HG03469 (cell line): ENCODE data around the gene GRHL1.
"Not testable (repeated sequence)": the region's sequence is repeated elsewhere in the genome, so short reads cannot be mapped to it uniquely, and the experiment has no call there.

ENCODE experiments used
- ATAC-seq: cut with Tn5 transposase; IDR thresholded peaks from one replicate; pipeline ENCODE4 v1.9.1; 2021; ENCODE audit warnings: mild to moderate bottlenecking, moderate library complexity, moderate number of reproducible peaks; ENCODE audit not compliant: unreplicated experiment

Gene GRHL1

DNA sequence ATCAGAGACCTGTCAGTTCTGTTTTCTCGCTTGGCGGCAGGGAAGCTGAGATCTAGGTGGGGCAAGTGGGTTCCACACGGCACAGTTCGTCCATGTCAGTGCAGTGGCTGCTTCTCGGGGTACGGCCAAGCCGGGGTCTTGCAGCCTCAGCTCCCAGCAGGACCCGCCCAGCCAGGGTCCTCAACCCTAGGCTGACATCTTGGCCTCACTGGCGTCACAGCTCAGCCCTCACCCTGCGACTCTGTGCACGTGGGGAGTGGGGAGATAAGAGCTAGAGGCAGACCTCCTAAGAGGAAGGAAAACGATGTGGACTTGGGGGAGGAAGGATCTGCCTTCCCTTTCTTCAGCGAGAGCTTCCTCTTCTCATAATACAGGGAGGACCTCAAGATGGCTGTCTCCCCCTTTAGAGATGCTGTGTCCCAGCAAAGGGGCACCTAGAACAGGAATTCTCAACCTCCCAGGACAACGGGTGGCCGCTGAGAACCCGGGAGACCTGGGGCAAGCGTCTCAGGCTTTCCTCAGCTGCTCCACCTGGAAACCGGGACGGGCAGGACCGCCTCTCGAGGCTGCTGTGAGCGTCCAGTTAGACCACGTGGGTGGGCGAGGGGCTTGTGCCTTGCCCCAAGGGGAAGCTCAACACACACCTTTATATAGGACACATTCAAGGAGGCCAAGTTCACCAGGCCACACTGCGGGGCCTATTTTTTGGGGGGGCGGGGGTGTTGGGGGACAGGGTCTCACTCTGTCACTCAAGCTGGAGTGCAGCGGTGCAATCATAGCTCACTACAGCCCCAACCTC lies 68.3 kb downstream of the GRHL1 start:
- no peak for ATAC-seq

DNA sequence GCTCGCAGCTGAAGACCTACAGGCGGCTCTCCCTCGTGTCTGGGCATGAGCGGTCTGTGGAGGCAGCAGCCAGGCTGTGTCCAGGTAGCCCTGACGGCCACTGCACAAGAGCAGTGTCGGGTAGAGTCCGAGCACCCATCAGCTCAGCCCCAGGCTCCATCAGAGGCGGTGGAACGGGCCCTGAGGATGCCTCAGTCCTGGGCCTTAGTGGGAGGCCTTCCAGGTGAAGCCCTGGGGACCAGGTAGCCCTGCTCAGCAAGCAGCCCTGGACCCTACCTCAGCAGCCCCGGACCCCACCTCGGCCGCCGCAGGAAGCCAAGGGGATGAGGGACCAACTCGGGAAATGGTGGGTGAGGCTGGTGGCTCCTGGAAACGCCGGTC lies 70.5 kb downstream of the GRHL1 start:
- no peak for ATAC-seq

DNA sequence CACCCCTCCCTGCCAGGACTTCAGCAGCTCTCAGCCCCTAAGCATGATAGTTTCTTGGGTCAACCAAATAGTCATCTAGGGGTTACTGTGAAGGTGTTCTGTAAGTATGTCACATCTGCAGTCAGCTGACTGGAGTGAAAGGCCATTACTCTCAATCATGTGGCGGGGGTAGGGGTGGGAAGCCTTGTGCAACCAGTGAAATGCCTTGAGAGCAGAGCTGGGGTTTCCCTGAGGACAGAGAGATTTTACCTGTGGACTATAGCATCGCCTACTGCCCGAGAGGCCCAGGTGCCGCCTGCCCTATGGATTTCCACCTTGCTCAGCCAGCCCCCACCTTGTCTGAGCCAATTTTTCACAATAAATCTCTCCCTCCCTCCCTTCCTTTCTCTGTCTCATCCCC lies 71.0 kb downstream of the GRHL1 start:
- ATAC-seq, result no peak

DNA sequence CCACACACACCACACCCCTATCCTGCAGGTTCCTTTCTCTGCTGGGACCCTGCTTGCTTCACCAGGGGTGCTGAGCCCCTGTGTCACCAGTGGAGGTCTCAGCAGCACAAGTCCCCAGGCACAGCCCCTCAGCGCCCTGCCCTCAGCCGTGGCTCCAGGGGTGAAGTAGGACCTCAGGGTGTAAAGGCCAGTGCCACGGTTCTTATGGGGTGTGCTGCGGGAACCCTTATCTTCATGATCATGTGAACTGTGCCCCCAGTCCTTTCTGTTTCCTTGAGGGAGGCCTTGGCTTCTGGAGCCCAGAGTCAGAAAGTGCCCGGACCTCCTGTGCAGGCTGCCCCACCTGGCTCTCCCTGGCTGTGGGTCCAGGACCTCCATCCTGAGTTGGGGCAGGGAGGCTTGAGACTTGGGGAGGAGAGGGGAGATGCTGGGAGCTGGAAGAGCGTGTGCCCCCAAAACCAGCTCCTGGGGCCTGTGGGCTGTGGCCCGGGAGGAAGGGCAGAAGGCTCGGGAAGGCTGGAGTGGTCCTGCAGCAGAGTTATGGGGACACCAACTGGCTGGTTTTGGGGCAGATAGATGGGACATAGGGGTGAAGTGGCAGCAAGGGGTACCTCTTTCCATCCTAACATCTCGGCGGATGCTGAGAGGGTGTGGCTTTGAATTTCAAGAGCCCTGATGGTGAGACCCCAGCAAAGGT lies 71.6 kb downstream of the GRHL1 start:
- ATAC-seq, result no peak

DNA sequence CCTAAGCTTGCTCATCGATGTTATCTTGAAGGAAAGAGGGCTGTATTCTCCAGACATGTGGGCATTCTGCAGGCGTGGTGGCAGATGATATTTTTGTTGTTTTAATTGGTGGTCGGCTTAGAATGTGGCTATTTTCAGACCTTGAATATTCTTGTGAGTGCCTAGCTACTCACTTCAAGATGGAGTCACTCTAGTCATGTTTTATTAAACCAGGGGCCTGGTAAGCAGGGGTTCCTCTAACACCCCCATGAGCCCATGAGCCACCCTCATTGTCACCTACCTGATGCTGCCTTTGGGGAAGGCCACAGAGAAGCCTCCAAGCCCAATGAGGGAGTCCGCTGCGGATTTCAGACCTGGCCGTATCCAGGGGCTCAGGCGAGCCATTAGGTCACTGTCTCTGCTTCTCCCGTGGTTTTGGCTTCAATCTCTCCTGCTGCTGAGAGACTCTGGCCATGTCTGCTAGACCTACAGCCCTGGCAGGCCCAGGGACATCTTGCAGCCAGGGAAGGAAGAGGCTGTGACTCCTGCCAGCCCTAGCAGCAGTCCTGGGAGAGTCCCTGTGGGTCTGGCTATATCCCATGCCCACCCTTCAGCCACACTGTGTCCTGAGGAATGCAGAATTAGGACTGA lies 75.6 kb downstream of the GRHL1 start:
- no peak for ATAC-seq

DNA sequence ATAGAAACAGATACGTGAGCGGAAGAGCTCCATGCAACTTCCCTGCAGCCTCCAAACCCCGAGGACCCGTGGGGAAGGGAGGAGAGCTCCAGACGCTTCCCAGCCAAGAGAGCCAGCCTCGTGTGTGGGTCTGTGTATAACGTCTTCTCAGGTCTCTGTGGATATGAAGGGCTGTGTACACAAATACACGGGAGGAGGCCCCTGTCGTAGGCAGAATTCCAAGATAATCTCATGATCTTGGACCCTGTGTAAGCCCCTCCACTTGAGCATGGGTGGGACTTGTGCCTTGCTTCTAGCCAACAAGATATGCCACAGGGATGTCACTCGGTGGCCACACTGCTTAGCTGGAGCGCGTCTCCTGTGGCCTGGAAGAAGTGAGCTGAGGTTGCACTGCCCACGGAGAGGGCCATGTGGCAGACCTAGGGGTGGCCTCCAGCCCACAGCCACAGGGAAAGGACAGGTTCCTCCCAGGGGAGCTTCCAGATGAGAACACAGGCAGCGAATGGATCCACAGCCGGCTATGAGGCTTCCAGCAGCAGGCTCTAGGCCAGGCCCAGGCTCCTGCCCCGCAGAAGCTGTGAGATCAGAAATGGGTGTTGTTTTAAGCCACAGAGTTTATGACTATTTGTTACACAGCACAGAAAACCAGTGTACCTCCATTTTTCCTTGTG lies 76.3 kb downstream of the GRHL1 start:
- ATAC-seq, result no peak

DNA sequence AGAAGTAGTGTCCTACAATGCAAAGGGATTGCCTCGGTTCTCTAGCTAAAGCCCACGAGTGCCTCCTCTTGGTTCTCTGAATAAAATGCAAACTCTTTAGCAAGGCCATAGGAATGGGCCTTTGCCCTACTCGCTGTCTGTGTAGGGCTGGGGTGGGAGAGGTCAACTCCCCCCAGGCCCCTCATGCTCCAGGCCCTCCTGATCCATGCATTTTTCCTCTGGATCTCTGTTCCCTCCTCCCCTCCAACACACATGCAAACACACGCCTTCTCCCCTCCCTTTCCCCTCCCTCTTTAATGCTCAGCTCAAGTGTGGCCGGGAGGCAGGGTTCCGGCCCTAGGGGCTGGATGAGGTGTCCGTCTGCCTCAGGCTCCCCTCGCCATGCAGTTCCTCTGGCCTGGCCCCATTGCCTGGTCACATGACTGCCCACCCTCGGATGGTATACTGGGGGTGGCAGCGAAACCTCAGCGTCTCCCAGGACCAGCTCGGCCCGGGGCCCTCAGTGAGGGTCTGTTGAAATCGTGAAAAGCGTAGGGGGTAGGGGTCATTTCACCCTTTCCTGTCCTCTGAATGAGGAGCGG lies 77.0 kb downstream of the GRHL1 start:
- no peak for ATAC-seq

DNA sequence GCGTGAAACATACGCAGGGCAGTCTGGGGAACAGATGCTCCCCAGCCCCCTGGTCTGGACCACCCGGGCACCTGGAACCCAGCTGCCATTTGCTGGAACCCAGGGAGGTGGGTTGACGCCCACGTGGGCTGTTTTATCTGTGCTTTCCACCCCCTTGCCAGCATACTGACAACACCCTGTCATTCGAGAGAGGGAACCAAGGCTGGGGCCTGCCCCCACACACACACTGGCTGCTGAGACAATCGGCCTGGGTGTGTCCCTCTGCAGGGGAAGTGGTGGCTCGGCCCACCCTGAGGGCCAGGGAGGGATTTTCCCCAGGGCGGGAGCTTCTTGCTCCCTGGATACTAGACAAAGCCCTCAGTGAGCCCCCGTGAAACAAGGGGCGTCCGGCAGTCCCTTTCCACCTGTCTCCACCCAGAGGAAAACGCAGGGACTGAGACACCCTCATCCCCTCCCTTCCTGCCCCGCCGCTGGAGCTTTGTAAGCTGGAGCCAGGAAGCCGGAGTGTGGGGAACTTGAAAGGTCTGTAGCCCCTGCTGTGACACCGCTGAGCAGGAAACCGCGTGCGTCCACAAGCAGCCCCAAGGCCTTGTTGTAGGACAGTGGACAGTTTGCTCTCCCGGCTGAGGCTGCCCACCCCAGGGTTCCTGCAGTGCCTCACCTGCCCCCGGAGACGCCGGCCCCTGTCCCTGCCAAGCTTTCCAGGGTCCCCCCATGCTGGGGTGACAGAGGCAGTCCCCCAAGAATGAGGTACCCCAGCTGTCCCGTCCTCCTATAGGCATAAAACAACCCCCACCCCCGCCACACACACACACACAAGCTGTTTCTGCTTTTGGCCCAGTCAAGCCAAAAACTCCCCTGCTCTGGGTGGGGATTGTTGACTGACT lies 77.7 kb downstream of the GRHL1 start:
- ATAC-seq, result peak; percentile 72

DNA sequence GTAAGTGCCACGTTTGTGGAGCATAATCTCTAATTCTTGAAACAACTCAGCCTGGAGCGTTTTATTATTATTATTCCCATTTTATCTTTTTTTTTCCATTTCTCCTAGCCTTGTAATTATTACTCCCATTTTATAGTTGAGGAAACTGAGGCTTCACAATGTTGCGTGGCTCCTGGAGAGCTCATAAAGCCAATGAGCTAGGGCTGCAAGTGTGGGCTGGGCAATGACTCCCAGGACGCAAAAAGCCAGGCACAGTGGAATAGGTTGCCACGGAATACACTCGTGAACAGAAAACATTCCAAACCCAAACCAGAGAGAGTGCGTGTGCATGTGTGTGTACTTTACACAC lies 78.4 kb downstream of the GRHL1 start:
- no peak for ATAC-seq

DNA sequence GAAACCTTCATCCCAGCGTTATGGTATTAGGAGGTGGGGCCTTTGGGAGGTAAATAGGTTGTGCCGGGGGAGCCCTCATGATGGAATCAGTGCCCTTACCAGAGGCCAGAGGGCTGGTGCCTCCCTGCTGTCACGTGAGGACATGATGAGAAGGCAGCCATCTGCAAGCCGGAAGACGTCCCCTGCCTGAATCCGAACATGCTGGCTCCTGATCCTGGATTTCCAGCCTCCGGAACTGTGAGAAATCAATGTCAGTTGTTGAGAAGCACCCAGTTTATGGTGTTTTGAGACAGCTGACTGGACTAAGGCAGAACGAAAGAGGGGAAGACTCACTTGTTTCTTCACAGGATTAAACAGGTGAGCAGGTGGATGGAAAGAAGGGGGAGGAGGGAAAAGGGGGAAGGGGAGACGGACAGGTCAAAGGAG lies 78.8 kb downstream of the GRHL1 start:
- ATAC-seq, result no peak

DNA sequence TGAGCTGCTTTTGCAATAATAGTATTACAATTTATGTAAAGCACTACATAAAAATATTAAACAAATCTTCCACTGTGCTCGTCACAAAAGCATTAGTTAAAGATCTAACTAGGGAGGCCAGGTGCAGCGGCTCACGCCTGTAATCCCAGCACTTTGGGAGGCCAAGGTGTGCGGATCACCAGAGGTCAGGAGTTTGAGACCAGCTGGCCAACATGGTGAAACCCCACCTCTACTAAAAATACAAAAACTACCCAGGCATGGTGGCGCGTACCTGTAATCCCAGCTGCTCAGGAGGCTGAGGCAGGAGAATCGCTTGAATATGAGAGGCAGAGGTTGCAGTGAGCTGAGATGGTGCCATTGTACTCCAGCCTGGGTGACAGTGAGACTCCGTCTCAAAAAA lies 79.3 kb downstream of the GRHL1 start:
- ATAC-seq, result not testable (repeated sequence)

DNA sequence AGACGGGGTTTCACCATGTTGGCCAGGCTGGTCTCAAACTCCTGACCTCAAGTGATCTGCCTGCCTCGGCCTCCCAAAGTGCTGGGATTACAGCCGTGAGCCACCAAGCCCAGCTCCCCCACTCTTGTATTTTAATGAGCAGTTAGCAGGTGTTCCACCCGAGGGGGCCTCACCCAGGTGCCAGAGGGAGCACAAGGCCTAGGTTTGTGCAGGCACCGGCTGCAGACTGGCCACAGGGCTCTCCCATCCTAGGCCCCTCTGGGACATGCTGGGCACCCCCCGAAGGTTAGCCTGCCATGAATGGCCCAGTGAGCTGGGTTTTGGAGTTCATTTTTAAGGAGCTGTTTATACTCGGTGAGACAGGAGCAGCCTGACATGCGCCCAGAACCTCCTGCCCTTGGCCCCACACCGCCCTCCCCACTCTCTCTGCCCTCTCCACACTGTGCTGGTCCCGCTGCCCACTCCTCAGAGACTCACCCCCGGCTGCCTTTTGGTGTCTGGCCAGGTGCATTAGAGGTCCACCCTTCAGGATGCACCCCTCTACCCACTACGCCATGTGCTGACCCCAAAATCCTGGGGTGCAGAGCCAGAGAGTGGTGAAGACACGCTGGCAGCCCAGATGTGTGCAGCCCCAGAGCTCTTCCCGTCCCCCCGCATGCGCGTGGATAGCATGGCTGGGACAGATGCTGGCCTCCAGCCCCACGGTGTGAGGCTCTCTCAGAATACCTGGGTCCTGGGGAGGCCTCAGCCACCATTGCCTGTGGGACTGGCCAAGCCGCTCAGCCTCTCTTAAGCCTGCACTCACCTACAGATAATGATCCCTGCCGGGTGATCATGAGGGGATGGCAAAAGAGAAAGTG lies 80.6 kb downstream of the GRHL1 start:
- ATAC-seq, result no peak

DNA sequence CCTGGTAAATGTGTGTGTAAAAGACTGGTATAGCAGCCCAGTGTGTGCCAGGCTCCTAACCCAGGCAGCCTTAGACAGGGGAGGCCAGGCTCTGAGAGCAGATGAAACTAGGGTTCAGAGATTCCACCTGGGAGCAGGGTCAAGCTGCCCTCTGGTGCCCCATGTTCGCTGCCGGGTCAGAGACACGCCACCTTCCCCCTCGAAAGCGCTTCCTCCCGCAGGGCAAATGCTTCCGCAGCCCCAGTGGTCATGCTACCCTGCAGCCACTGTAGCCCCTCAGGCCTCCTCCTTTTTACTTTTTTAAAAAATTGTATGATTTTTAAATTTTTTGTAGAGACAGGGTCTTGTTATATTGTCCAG lies 81.2 kb downstream of the GRHL1 start:
- ATAC-seq, result no peak

DNA sequence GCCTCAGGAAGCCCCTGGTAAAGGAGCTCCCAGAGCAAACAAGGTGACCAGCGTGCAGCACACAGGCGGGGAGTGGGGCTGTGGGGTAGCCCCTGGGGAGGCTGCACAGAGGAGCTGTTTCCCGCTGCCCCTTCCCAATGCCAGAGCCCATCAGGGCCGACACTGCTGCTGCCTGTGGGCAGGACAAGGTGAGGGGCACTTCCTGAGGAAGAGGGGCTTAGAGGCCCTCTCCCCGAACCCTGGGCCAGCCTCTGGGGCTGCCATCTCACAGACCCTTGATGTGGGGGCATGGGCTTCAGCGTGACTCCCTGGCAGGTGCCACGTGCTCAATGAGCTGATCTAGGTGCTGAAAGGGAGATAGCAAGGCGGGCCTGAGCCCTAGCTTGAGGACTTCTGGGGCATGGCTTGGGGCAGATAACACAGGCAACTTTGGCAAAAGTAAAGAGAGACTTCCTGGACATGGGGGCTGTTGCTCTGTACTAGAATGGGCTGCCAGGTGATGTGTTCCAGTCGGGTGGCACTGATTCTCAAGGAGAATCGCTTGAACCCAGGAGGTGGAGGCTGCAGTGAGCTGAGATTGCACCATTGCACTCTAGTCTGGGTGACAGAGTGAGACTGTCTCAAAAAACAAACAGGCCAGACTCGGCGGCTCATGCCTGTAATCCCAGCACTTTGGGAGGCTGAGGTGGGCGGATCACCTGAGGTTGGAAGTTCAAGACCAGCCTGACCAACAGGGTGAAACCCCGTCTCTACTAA lies 81.9 kb downstream of the GRHL1 start:
- ATAC-seq, result no peak

DNA sequence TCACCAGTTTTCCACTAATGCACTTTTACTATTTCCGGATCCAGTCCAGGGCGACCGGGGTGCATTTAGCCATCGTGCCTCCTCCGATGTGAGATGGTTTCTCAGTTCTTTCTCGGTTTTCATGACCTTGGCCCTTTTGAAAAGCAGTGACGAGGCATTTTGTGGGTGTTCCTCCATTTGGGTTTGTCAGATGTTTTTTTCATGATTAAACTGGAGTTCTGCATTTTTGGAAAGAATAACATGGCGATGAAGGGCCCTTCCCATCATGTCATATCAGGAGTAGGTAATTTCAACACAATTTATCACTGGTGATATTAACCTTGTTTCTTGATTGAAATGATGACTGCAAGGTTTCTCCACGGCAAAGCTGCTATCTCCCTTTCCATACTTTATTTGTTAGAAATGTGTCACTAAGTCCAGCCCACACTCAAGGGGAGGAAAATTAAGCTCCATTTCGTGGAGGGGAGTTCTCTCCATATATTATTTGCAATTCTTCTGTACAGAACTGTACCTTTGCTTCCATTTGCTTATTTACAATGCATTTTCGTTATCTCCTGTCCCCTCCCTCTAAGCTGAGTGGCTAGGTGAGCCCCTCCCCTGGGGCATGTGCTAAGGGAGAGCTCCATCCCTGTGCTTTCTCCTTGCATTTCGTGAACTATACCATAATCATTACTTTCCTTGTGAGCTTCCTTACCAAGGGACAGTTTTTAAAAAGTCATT lies 83.0 kb downstream of the GRHL1 start:
- ATAC-seq, result no peak

DNA sequence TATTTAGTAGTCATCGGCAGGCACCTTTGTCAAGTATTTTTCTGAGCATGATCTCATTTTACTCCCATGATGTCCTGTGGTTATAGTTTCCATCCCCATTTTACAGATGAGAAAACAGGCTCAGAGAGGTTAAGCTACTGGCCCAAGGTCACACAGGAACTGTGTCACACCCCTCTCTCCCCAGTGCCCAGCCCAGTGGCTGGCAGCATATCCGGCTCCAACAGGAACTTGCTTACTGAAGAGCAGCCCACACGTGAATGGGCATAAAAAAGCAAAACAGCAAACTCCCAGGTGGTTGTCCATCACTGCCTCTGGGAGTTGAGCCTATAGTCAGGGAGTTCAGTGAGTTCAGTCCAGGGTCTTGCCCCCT lies 83.5 kb downstream of the GRHL1 start:
- ATAC-seq, result no peak

DNA sequence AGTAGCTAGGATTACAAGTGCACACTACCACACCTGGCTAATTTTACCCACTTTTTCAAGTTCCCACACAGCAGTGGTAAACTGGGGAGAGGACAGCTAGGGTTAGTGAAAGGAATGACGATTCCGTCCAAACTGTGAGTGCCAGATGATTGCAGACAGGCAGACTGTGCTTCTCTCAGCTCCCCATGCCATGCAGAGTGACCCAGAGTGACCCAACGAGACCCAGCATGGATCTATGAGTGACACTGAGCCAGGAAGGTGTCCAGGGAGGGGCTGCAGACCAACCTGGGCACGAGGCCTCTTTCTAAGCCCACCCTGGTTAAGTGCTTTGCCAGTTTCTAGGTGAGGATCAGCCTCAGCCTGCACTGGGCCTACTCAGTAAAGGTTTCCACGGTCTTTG lies 84.1 kb downstream of the GRHL1 start:
- ATAC-seq, result no peak
